Epithelial cell of esophagus (primary cell): ENCODE results near the gene MYOZ1.
A peak's percentile ranks its signal among the peaks of the same experiment; 100 is the strongest.

Source experiments
- DNase-seq: peaks from one replicate; pipeline ENCODE4 v3.0.0; 2010; ENCODE audit warnings: low read depth
- H3K4me3 ChIP-seq: 2 replicates; pipeline ENCODE4 v1.5.1; 2011; ENCODE audit warnings: mild to moderate bottlenecking, low read length, control low read depth
- TF ChIP-seq, protein P1 (sequence below): IDR thresholded peaks from 2 replicates; pipeline ENCODE4 v1.5.1; 2011; ENCODE audit warnings: low read depth, mild to moderate bottlenecking, low read length, control low read depth, inconsistent platforms; ENCODE audit not compliant: insufficient read depth; ENCODE audit errors: missing control alignments

Gene MYOZ1

GRCh38 chr10:73643362-73643761 lies 2.1 kb upstream of the MYOZ1 start:
- TF ChIP-seq, protein P1, sequence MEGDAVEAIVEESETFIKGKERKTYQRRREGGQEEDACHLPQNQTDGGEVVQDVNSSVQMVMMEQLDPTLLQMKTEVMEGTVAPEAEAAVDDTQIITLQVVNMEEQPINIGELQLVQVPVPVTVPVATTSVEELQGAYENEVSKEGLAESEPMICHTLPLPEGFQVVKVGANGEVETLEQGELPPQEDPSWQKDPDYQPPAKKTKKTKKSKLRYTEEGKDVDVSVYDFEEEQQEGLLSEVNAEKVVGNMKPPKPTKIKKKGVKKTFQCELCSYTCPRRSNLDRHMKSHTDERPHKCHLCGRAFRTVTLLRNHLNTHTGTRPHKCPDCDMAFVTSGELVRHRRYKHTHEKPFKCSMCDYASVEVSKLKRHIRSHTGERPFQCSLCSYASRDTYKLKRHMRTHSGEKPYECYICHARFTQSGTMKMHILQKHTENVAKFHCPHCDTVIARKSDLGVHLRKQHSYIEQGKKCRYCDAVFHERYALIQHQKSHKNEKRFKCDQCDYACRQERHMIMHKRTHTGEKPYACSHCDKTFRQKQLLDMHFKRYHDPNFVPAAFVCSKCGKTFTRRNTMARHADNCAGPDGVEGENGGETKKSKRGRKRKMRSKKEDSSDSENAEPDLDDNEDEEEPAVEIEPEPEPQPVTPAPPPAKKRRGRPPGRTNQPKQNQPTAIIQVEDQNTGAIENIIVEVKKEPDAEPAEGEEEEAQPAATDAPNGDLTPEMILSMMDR, result no peak
- no peak for DNase-seq
- no peak overlapping the region for H3K4me3 ChIP-seq

DNA sequence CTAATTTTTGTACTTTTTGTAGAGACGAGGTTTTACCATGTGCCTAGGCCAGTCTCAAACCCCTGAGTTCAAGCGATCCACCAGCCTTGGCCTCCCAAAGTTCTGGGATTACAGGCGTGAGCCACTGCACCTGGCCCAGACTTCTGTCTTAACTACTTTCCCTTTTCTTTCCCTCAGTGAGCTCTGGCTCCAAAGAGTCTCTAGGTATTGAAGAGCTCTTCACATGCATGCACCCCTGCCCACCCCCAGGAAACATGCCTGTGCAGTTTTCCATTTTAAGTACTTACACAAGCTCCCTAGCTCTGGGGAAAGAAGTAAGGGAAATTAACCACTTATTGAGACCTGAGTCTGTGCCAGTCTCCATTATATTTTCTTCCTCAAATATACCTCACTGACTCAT lies 2.0 kb downstream of the MYOZ1 start:
- TF ChIP-seq, protein P1, result no peak
- DNase-seq, result no peak
- no peak overlapping the region for H3K4me3 ChIP-seq

DNA sequence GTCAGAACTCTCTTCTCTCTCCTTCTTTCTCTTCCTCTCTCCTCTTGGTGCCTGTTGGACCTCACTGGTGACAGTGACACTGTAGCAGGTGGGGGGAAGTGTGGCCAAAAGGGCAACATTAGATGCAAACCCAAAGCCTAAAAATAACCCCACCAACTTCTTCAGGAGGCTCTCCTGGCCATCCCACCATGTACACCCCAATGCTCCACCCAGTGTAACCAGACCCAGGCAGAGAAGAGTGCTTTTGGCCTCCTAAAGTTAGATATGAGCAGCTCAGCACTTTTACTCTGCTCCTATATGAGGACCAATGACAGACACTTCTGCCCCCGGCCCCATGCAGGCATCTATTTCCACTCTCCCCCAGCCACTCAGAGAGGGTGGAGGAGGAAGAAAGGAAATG lies 5.5 kb downstream of the MYOZ1 start:
- DNase-seq, result no peak
- no peak overlapping the region for H3K4me3 ChIP-seq
- TF ChIP-seq, protein P1, result no peak

DNA sequence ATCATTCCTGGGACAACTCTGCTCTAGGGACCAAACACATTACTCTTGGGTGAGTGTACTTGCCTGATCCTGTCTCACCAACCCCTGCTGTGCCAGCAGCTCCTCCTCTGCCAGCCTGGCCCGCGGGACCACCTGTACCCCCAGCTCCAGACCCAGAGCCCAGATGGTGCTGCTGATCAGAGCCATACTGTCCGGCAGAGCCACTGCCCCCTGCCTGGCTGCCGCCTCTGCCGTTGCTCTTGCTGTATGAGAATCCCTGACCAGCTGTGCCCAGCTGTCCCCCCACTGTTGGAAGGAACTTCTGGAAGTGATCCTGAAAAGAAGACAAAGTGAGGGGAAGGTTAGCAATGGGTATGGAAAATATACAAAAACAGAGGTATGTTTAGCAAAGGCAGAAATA lies 6.9 kb downstream of the MYOZ1 start:
- TF ChIP-seq, protein P1, result no peak
- DNase-seq, result no peak

DNA sequence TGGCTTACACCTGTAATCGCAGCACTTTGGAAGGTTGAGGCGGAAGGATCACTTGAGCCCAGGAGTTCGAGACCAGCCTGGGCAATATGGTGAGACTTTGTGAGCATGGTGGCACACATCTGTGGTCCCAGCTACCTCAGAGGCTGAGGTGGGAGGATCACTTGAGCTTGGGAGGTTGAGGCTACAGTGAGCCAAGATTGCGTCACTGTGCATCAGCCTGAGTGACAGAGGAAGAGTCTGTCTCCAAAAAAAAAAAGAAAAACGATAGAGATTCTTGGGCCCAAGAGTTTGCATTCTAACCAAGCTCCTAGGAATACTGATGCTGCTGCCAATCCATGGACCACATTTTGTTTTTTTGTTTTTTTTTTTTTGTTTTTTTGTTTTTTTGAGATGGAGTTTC lies 12.1 kb downstream of the MYOZ1 start:
- no peak for DNase-seq
- no peak overlapping the region for H3K4me3 ChIP-seq
- TF ChIP-seq, protein P1, result no peak

More for the DNA sequence above, 6.9 kb downstream of the MYOZ1 start:
- no peak overlapping the region for H3K4me3 ChIP-seq

GRCh38 chr10:73628405-73628804 lies 12.9 kb downstream of the MYOZ1 start:
- DNase-seq, result peak; percentile 54
- TF ChIP-seq, protein P1, result no peak
- no peak overlapping the region for H3K4me3 ChIP-seq

GRCh38 chr10:73627300-73627699 lies 14.0 kb downstream of the MYOZ1 start:
- TF ChIP-seq, protein P1, result no peak
- no peak overlapping the region for H3K4me3 ChIP-seq
- no peak for DNase-seq
